ENCODE measurements around the gene LPCAT1.

- no peak for TF ChIP-seq BCL11A (IDR thresholded peaks at IDR 0.05; ENCODE audit: low read depth, low read length)
- no peak for TF ChIP-seq TCF3 (IDR thresholded peaks at IDR 0.05; ENCODE audit: borderline replicate concordance, insufficient read depth, low read depth, low read length)
- TF ChIP-seq POLR2A (IDR thresholded peaks at IDR 0.05; ENCODE audit: low read depth, low read length): peak; percentile 15; the same call in 1 of the 2 replicates
- TF ChIP-seq CTCF (IDR thresholded peaks at IDR 0.05 in 2 of 3, conservative IDR thresholded peaks at IDR 0.05 in 1 of 3; ENCODE audit: control insufficient read depth in 2 of 3, extremely low read depth in 1 of 3, insufficient read depth in 1 of 3, low read depth in 3 of 3, low read length in 3 of 3): no peak
- TF ChIP-seq BHLHE40 (IDR thresholded peaks at IDR 0.05; ENCODE audit: borderline replicate concordance in 1 of 2, low read depth in 2 of 2, low read length in 1 of 2): no peak
Observed at GRCh38 chr5:1460054-1460682, 63.6 kb downstream of the LPCAT1 start.
